SK-N-SH (cell line): ENCODE results near the gene PIK3IP1. TPM values are rescaled to one million over a fixed set of nuclear protein-coding genes. Genes with fewer than 3 reads are reported as not detected.

Experiments
- CTCF ChIA-PET: fragments of 300-600, 350-600 bp; formaldehyde crosslinking; extraction: SDS; loops from one replicate; lab custom pipeline; 2021; lab: Yijun Ruan, JAX
- POLR2A ChIA-PET: fragments of 350-600 bp; sonication (Branson Sonifier 250); formaldehyde crosslinking; extraction: SDS; loops from one replicate; lab custom pipeline; 2020; ENCODE audit warnings: antibody characterized with exemption, inconsistent platforms; lab: Yijun Ruan, JAX
- DNase-seq: peaks from one replicate; pipeline ENCODE4 v3.0.0; 2012
- H2AFZ ChIP-seq: fragments of 200-600 bp; sonication (generic); 2 replicates; pipeline ENCODE4 v1.8.1; 2016; ENCODE audit warnings: antibody characterized with exemption, mild to moderate bottlenecking, low read depth
- H3F3A ChIP-seq: fragments of 200-600 bp; sonication (generic); replicated peaks from 2 replicates; pipeline ENCODE3; 2016; ENCODE audit warnings: antibody characterized with exemption, mild to moderate bottlenecking; ENCODE audit not compliant: insufficient read depth
- H3K27ac ChIP-seq, 2 experiments: fragments of 200-500 bp in 1 of 2; fragments of 200-600 bp in 1 of 2; sonication (Bioruptor generic) in 1 of 2; sonication (generic), shearing (Covaris generic) in 1 of 2; 2 replicates each; pipeline versions ENCODE4 v1.5.1 to v1.6.1; 2014 to 2016; ENCODE audit warnings: low read depth in 2 of 2, inconsistent platforms in 1 of 2, low read length in 1 of 2, mild to moderate bottlenecking in 1 of 2, mixed read lengths in 1 of 2
- H3K27me3 ChIP-seq: fragments of 200-600 bp; sonication (generic), shearing (Covaris generic); 2 replicates; pipeline ENCODE4 v1.6.1; 2016; ENCODE audit warnings: mixed run types; ENCODE audit not compliant: insufficient read depth
- H3K36me3 ChIP-seq, 2 experiments: fragments of 200-500 bp in 1 of 2; fragments of 200-600 bp in 1 of 2; sonication (Bioruptor generic) in 1 of 2; sonication (generic) in 1 of 2; replicated peaks in 1 of 2; 2 replicates each; pipeline versions ENCODE3 to v1.5.1; 2014 to 2016; ENCODE audit warnings: low read length in 1 of 2, mild to moderate bottlenecking in 1 of 2; ENCODE audit not compliant: insufficient read depth in 2 of 2, control insufficient read depth in 1 of 2
- H3K4me1 ChIP-seq, 2 experiments: fragments of 200-500 bp in 1 of 2; fragments of 200-600 bp in 1 of 2; sonication (Bioruptor generic) in 1 of 2; sonication (generic), shearing (Covaris generic) in 1 of 2; 2 replicates each; pipeline versions ENCODE4 v1.5.1 to v1.6.1; 2014 to 2016; ENCODE audit warnings: low read depth in 1 of 2, low read length in 1 of 2, mixed run types in 1 of 2; ENCODE audit not compliant: insufficient read depth in 2 of 2, control insufficient read depth in 1 of 2
- H3K4me2 ChIP-seq: fragments of 200-600 bp; sonication (generic), shearing (Covaris generic); 2 replicates; pipeline ENCODE4 v1.6.1; 2017; ENCODE audit warnings: mixed run types
- H3K4me3 ChIP-seq, 2 experiments: fragments of 200-500 bp in 1 of 2; fragments of 200-600 bp in 1 of 2; sonication (Bioruptor generic) in 1 of 2; sonication (generic), shearing (Covaris generic) in 1 of 2; 2 replicates each; pipeline versions ENCODE4 v1.5.1 to v1.8.1; 2014 to 2016; ENCODE audit warnings: low read depth in 2 of 2, inconsistent platforms in 1 of 2, low read length in 1 of 2, mild to moderate bottlenecking in 1 of 2, mixed read lengths in 1 of 2, moderate library complexity in 1 of 2
- H3K79me2 ChIP-seq: fragments of 200-600 bp; sonication (generic); 2 replicates; pipeline ENCODE4 v1.8.1; 2017; ENCODE audit warnings: mild to moderate bottlenecking; ENCODE audit not compliant: insufficient read depth
- H3K9ac ChIP-seq: fragments of 200-600 bp; sonication (generic); 2 replicates; pipeline ENCODE4 v1.6.1; 2017; ENCODE audit warnings: mixed run types
- H3K9me2 ChIP-seq: fragments of 200-600 bp; sonication (generic); 2 replicates; pipeline ENCODE4 v1.6.1; 2017; ENCODE audit warnings: mixed run types
- H3K9me3 ChIP-seq: fragments of 200-600 bp; sonication (generic); 2 replicates; pipeline ENCODE4 v1.6.1; 2017; ENCODE audit warnings: mixed run types, mild to moderate bottlenecking, moderate library complexity
- H4K20me1 ChIP-seq: fragments of 200-600 bp; sonication (generic); 2 replicates; pipeline ENCODE4 v1.6.1; 2017; ENCODE audit warnings: mild to moderate bottlenecking, mixed run types; ENCODE audit not compliant: insufficient read depth
- CHD2 ChIP-seq: fragments of 150-350 bp; IDR thresholded peaks from 2 replicates; pipeline ENCODE4 v1.6.1; 2018; ENCODE audit warnings: low read length; ENCODE audit not compliant: partially characterized antibody
- ELF1 ChIP-seq: IDR thresholded peaks from 2 replicates; pipeline ENCODE4 v1.4.0; 2012
- EP300 ChIP-seq, 2 experiments: IDR thresholded peaks; 2 replicates each; pipeline versions ENCODE4 v1.4.0 to v1.6.1; 2012; ENCODE audit warnings: borderline replicate concordance in 1 of 2, low read depth in 1 of 2, low read length in 1 of 2
- EZH2phosphoT487 ChIP-seq: fragments of 200-600 bp; sonication (generic); IDR thresholded peaks from 2 replicates; pipeline ENCODE4 v1.6.1; 2017; ENCODE audit warnings: low read depth, mixed run types, mild to moderate bottlenecking, antibody characterized with exemption, moderate library complexity, borderline replicate concordance
- FOSL2 ChIP-seq: IDR thresholded peaks from 2 replicates; pipeline ENCODE4 v1.4.0; 2012; ENCODE audit warnings: low read depth, mild to moderate bottlenecking, moderate library complexity, borderline replicate concordance
- FOXJ3 ChIP-seq: sonication (generic); formaldehyde crosslinking; IDR thresholded peaks from 2 replicates; pipeline ENCODE4 v1.5.1; 2020; ENCODE audit warnings: mild to moderate bottlenecking, missing genetic modification reagents
- FOXM1 ChIP-seq: IDR thresholded peaks from 2 replicates; pipeline ENCODE4 v1.4.0; 2012; ENCODE audit warnings: low read depth, mild to moderate bottlenecking
- GABPA ChIP-seq: IDR thresholded peaks from 2 replicates; pipeline ENCODE4 v1.4.0; 2012; ENCODE audit warnings: low read depth, mild to moderate bottlenecking
- GATA2 ChIP-seq: sonication (generic); formaldehyde crosslinking; IDR thresholded peaks from 2 replicates; pipeline ENCODE4 v1.5.0; 2020; ENCODE audit warnings: mild to moderate bottlenecking, missing genetic modification reagents
- MAX ChIP-seq: IDR thresholded peaks from 2 replicates; pipeline ENCODE4 v1.4.0; 2012; ENCODE audit warnings: low read depth
- MEF2A ChIP-seq: IDR thresholded peaks from 2 replicates; pipeline ENCODE4 v1.4.0; 2012; ENCODE audit warnings: low read depth, borderline replicate concordance
- MXI1 ChIP-seq: IDR thresholded peaks from 2 replicates; pipeline ENCODE4 v1.6.1; 2012; ENCODE audit warnings: mild to moderate bottlenecking, low read depth, low read length, improper control_type of control experiment
- NFIC ChIP-seq: IDR thresholded peaks from 2 replicates; pipeline ENCODE4 v1.4.0; 2012; ENCODE audit warnings: borderline replicate concordance
- NRF1 ChIP-seq: IDR thresholded peaks from 2 replicates; pipeline ENCODE4 v1.6.1; 2012; ENCODE audit warnings: low read depth, mild to moderate bottlenecking, low read length
- POLR2AphosphoS5 ChIP-seq: IDR thresholded peaks from 2 replicates; pipeline ENCODE4 v1.6.1; 2012; ENCODE audit warnings: low read depth, low read length
- RAD21 ChIP-seq: IDR thresholded peaks from 2 replicates; pipeline ENCODE4 v1.6.1; 2012; ENCODE audit warnings: mild to moderate bottlenecking, low read length
- RCOR1 ChIP-seq: fragments of 150-350 bp; IDR thresholded peaks from 2 replicates; pipeline ENCODE4 v1.6.1; 2017; ENCODE audit warnings: antibody characterized with exemption, low read length
- RXRA ChIP-seq: IDR thresholded peaks from 2 replicates; pipeline ENCODE4 v1.4.0; 2012; ENCODE audit warnings: low read depth, mild to moderate bottlenecking, borderline replicate concordance
- SIN3A ChIP-seq: IDR thresholded peaks from 2 replicates; pipeline ENCODE4 v1.6.1; 2012; ENCODE audit warnings: low read depth, mild to moderate bottlenecking, low read length, moderate library complexity, borderline replicate concordance
- SMC3 ChIP-seq: IDR thresholded peaks from 2 replicates; pipeline ENCODE4 v1.6.1; 2012; ENCODE audit warnings: low read depth, low read length, improper control_type of control experiment
- TAF1 ChIP-seq: IDR thresholded peaks from 2 replicates; pipeline ENCODE4 v1.6.1; 2012; ENCODE audit warnings: low read depth, mild to moderate bottlenecking, low read length, moderate library complexity, borderline replicate concordance
- TCF12 ChIP-seq: IDR thresholded peaks from 2 replicates; pipeline ENCODE4 v1.4.0; 2012
- TEAD4 ChIP-seq: IDR thresholded peaks from 2 replicates; pipeline ENCODE4 v1.4.0; 2012; ENCODE audit warnings: mild to moderate bottlenecking, borderline replicate concordance; ENCODE audit not compliant: insufficient read depth
- USF1 ChIP-seq: IDR thresholded peaks from 2 replicates; pipeline ENCODE4 v1.4.0; 2012; ENCODE audit warnings: low read depth, borderline replicate concordance
- USF2 ChIP-seq: fragments of 150-350 bp; IDR thresholded peaks from 2 replicates; pipeline ENCODE4 v1.6.1; 2017; ENCODE audit warnings: antibody characterized with exemption, low read length, low read depth, borderline replicate concordance
- YY1 ChIP-seq: IDR thresholded peaks from 2 replicates; pipeline ENCODE4 v1.4.0; 2012; ENCODE audit warnings: low read depth, mild to moderate bottlenecking
- WGBS: methylation state at CpG from one replicate; pipeline ENCODE4 v1.1.6; 2017; ENCODE audit warnings: low lambda C conversion rate; 5-methylcytosine and 5-hydroxymethylcytosine counted together
- polyA plus RNA-seq, 3 experiments: library from polyadenylated mRNA; depleted of rRNA; stranded (reverse); fragments of >200 nt; gene quantifications; 2 replicates each; pipeline ENCODE4 v1.2.3, GENCODE V29; 2012
- TF ChIP-seq, protein P1 (sequence below): IDR thresholded peaks from 2 replicates; pipeline ENCODE4 v1.4.0; 2012; ENCODE audit warnings: low read depth, borderline replicate concordance
- TF ChIP-seq, protein P2 (sequence below): fragments of 150-350 bp; IDR thresholded peaks from 2 replicates; pipeline ENCODE4 v1.6.1; 2016; ENCODE audit warnings: mild to moderate bottlenecking, low read depth, low read length
- TF ChIP-seq, protein P3 (sequence below): IDR thresholded peaks from 2 replicates; pipeline ENCODE4; 2012

PIK3IP1 gene
- polyA plus RNA-seq, 1 of the 3 experiments (the other 2 are of a cell fraction), result 8.6 TPM

- H4K20me1 ChIP-seq, result peaks cover 4% of the 10 kb centered on the region; the same call in 1 of the 2 replicates
- ChIA-PET POLR2A (interaction anchor here (0.6 to 1.3 kb wide), 6 partner anchors 21 to 99 kb away, joined by 3 to 6 read pairs (median 3); partner anchors contain the start of genes LIMK2 and PIK3IP1), CTCF (interaction anchor here (1.1 to 8.1 kb wide), 3 partner anchors 22 to 70 kb away, joined by 3 to 85 read pairs (median 50); partner anchors contain the start of gene LIMK2)
- H3K4me2 ChIP-seq, result peak overlapping the region; percentile 95
- peaks cover 15 to 63% of the 10 kb centered on the region in 2 experiments for H3K4me1 ChIP-seq
- TF ChIP-seq, protein P1, sequence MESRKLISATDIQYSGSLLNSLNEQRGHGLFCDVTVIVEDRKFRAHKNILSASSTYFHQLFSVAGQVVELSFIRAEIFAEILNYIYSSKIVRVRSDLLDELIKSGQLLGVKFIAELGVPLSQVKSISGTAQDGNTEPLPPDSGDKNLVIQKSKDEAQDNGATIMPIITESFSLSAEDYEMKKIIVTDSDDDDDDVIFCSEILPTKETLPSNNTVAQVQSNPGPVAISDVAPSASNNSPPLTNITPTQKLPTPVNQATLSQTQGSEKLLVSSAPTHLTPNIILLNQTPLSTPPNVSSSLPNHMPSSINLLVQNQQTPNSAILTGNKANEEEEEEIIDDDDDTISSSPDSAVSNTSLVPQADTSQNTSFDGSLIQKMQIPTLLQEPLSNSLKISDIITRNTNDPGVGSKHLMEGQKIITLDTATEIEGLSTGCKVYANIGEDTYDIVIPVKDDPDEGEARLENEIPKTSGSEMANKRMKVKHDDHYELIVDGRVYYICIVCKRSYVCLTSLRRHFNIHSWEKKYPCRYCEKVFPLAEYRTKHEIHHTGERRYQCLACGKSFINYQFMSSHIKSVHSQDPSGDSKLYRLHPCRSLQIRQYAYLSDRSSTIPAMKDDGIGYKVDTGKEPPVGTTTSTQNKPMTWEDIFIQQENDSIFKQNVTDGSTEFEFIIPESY, result no peak
- TF ChIP-seq SMC3 (peak; percentile 4; the same call in 1 of the 2 replicates), POLR2AphosphoS5 (peak; percentile 82; the same call in 1 of the 2 replicates), GABPA (peak; percentile 67), RCOR1 (no peak), ELF1 (no peak), USF2 (no peak), RXRA (no peak), MEF2A (no peak), RAD21 (no peak), USF1 (no peak), NFIC (no peak), CHD2 (no peak), FOSL2 (no peak), TAF1 (peak; percentile 77), EZH2phosphoT487 (no peak), YY1 (no peak), FOXM1 (no peak), SIN3A (peak; percentile 72; the same call in 1 of the 2 replicates), MAX (peak; percentile 48; the same call in 1 of the 2 replicates), GATA2 (no peak), MXI1 (peak; percentile 83), TCF12 (no peak), NRF1 (no peak), EP300 (IDR thresholded peaks at IDR 0.05; ENCODE audit: borderline replicate concordance in 1 of 2, low read depth in 1 of 2, low read length in 1 of 2) (no peak), FOXJ3 (CRISPR knock-in tag) (no peak), TEAD4 (no peak)
- TF ChIP-seq, protein P2, sequence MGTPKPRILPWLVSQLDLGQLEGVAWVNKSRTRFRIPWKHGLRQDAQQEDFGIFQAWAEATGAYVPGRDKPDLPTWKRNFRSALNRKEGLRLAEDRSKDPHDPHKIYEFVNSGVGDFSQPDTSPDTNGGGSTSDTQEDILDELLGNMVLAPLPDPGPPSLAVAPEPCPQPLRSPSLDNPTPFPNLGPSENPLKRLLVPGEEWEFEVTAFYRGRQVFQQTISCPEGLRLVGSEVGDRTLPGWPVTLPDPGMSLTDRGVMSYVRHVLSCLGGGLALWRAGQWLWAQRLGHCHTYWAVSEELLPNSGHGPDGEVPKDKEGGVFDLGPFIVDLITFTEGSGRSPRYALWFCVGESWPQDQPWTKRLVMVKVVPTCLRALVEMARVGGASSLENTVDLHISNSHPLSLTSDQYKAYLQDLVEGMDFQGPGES, result no peak
- TF ChIP-seq, protein P3, sequence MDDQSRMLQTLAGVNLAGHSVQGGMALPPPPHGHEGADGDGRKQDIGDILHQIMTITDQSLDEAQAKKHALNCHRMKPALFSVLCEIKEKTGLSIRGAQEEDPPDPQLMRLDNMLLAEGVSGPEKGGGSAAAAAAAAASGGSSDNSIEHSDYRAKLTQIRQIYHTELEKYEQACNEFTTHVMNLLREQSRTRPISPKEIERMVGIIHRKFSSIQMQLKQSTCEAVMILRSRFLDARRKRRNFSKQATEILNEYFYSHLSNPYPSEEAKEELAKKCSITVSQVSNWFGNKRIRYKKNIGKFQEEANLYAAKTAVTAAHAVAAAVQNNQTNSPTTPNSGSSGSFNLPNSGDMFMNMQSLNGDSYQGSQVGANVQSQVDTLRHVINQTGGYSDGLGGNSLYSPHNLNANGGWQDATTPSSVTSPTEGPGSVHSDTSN, result no peak; the same call in 1 of the 2 replicates
- no peaks in the 10 kb centered on the region for H3K27me3 ChIP-seq
- peak overlapping the region; percentile 61 to 88 for H3K27ac ChIP-seq
- 9% methylated on average over 11 of the region's 17 CpGs for WGBS
- peak; percentile 85 for DNase-seq
- peaks cover 79% of the 10 kb centered on the region for H3K79me2 ChIP-seq
- peak overlapping the region; percentile 73 to 80 for H3K4me3 ChIP-seq
- H3K36me3 ChIP-seq, result peaks cover 2 to 3% of the 10 kb centered on the region in 2 experiments
- peak overlapping the region; percentile 50; the same call in 1 of the 2 replicates for H2AFZ ChIP-seq
- no peaks in the 10 kb centered on the region for H3K9me2 ChIP-seq
- H3K9ac ChIP-seq, result peak overlapping the region; percentile 72
- H3K9me3 ChIP-seq, result no peaks in the 10 kb centered on the region
- peaks cover 28% of the 10 kb centered on the region for H3F3A ChIP-seq
Observed at GRCh38 chr22:31248138-31248745, 44.0 kb downstream of the PIK3IP1 start.
